ENCODE measurements around the gene E4F1.
A peak's percentile ranks its signal among the peaks of the same experiment; 100 is the strongest.

DNA sequence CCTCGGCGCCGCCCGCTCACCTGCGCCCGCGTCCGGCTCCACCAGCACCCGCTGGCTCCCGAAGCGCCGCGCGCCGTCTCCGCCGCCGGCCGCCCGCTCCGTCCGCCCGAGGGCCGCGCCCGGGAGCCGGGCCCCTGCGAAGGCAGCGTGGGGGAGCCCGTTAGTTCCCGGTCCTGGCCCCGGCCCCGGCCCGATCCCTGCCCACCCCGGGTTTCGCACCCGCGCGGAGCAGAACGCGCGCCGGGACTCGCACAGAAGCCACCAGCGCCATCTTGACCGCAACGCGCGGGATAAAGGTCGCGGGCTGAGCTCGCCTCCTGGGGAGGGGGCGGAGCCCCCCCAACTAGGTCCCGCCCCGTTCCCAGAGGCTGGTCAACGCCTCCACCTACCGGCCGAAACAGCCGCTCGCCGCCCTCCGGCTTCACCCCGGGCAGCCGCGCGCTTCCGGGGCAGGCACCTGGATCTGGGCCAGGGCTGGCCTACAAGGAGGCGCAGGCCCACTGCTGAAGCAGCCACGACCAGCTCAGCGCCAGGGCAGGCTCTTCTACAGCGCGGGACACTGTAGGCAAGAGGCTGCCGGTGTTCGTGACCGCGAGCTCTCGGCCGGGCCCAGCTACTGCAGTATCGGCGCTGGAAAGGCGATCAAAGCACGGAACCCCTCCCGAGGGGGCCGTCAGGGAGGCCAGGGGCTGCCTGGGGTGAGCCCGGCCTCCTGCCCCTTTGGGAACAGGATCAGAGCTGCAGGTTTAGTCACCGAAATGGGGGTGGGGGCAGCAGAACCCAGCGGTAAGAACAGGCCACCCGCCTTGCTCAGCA, 28.1 kb downstream of the E4F1 start, which contains the start of gene ECI1:
- TF ChIP-seq, protein P1, sequence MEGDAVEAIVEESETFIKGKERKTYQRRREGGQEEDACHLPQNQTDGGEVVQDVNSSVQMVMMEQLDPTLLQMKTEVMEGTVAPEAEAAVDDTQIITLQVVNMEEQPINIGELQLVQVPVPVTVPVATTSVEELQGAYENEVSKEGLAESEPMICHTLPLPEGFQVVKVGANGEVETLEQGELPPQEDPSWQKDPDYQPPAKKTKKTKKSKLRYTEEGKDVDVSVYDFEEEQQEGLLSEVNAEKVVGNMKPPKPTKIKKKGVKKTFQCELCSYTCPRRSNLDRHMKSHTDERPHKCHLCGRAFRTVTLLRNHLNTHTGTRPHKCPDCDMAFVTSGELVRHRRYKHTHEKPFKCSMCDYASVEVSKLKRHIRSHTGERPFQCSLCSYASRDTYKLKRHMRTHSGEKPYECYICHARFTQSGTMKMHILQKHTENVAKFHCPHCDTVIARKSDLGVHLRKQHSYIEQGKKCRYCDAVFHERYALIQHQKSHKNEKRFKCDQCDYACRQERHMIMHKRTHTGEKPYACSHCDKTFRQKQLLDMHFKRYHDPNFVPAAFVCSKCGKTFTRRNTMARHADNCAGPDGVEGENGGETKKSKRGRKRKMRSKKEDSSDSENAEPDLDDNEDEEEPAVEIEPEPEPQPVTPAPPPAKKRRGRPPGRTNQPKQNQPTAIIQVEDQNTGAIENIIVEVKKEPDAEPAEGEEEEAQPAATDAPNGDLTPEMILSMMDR (IDR thresholded peaks at IDR 0.05; ENCODE audit: poor library complexity) = peak; percentile 70
- TF ChIP-seq EZH2 (IDR thresholded peaks at IDR 0.05; ENCODE audit: borderline replicate concordance) (no peak), EZH2phosphoT487 (IDR thresholded peaks at IDR 0.05; ENCODE audit: low read depth, severe bottlenecking, unreplicated experiment) (no peak)
